ENCODE results near the gene APBA1. TPM values are rescaled to one million over a fixed set of nuclear protein-coding genes. Genes with fewer than 3 reads are reported as not detected.
A peak's percentile ranks its signal among the peaks of the same experiment; 100 is the strongest.
"Not testable (repeated sequence)": the region's sequence is repeated elsewhere in the genome, so short reads cannot be mapped to it uniquely, and the experiment has no call there.

APBA1 gene
- total RNA-seq, 1 donor from 2014 or later = 0.55 TPM

DNA sequence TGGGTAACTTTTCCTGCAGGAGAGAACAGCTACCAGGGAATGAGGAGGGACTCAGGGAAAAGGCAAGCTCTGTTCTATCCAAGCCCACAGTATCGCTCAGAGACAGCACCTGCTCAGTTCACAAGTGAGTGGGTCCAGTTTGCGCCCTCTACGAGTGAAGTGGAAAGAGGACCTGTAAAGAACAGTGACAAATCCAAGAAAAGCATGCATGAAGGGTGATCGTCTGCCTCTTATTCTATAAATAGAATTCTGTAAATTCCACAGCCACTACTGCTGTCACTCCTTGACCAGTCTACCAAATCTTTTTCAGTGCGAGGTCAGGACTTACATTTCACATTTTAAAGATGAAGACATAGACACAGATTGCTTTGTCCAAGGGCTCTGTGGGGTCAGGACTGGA, 229.7 kb downstream of the APBA1 start:
- no peak for DNase-seq (ENCODE audit: low read depth)

DNA sequence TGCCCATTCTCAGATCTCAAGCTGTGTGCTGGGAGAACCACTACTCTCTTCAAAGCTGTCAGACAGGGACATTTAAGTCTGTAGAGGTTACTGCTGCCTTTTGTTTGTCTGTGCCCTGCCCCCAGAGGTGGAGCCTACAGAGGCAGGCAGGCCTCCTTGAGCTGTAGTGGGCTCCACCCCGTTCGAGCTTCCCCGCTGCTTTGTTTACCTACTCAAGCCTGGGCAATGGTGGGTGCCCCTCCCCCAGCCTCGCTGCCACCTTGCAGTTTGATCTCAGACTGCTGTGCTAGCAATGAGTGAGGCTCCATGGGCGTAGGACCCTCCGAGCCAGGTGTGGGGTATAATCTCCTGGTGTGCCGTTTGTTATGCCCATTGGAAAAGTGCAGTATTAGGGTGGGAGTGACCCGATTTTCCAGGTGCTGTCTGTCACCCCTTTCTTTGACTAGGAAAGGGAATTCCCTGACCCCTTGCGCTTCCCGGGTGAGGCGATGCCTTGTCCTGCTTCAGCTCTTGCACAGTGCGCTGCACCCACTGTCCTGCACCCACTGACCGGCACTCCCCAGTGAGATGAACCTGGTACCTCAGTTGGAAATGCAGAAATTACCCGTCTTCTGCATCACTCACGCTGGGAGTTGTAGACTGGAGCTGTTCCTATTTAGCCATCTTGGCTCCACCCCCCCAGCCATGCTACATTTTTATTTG, 231.8 kb downstream of the APBA1 start:
- DNase-seq (ENCODE audit: low read depth) = not testable (repeated sequence)

DNA sequence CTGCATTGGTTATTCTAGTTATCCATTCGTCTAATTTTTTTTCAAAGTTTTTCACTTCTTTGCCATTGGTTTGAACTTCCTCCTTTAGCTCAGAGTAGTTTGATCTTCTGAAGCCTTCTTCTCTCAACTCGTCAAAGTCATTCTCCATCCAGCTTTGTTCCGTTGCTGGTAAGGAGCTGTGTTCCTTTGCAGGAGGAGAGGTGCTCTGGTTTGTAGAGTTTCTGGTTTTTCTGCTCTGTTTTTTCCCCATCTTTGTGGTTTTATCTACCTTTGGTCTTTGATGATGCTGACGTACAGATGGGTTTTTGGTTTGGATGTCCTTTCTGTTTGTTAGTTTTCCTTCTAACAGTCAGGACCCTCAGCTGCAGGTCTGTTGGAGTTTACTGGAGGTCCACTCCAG, 232.5 kb downstream of the APBA1 start:
- not testable (repeated sequence) for DNase-seq (ENCODE audit: low read depth)

DNA sequence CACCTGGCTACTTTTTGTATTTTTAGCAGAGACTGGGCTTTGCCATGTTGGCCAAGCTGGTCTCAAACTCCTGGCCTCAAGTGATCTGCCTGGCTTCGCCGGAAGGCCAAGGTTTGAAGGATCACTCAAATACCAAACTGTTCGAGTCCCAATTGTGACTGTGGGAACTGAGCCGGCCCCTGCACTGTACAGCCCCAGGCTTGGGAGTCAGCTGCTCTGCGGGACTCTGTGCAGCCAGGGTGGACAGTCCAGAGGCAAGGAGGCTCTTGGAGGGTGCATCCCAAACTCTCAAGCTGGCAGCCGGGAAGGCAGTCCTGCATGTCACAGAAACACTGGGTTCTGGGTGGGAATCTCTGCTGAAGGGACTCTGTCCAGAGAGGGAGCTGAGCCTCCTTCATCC, 238.2 kb downstream of the APBA1 start:
- no peak for DNase-seq (ENCODE audit: low read depth)

DNA sequence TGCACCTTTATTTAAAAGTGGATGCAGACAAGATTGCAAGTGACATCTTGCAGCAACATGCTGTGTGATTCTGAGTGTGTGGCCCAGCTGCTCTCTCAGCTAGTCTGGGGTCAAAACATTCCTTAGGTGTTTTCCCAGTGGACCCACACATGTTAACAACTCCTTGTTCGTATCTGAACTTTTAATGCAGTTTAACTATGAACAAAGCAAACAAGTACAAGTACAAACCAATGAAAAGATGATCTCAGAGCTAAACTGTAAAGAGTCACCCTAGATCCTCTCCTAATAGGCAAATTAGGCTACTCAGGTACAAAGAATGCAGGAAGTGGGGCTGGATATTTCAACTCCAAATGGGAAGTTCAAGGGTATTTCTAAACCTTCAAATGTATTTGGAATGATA, 238.8 kb downstream of the APBA1 start:
- DNase-seq (ENCODE audit: low read depth) = peak; percentile 47

DNA sequence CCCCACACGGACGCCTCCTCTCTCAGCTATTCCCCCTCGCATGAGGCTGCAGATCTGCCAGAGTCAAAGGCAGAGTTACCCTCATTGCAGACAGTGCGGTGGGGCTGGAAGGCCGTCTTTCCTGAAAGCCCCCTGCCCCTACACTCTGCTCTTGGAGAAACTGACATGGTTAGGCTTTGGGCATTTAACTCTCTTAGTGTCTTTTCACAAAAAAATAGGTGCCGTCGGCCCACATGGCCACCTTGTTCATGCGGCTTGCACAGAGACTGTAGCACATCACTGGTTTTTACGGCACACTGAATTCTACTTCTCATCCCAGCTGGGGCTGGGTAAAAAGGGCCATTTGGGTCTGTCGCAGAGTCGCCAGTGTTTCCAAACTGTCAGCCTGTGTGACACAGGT, 239.5 kb downstream of the APBA1 start:
- DNase-seq (ENCODE audit: low read depth) = no peak

DNA sequence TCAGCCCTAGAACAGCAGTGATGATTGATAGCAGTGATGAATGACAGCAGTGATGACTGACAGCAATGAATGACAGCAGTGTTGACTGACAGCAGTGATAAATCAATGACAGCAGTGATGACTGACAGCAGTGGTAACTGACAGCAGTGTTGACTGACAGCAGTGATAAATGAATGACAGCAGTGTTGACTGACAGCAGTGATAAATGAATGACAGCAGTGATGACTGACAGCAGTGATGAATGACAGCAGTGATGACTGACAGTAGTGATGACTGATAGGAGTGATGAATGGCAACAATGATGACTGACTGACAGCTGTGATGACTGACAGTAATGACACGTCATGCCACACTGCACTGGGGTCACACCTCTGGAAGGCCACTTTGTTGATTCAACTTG, 240.4 kb downstream of the APBA1 start:
- DNase-seq (ENCODE audit: low read depth) = no peak

DNA sequence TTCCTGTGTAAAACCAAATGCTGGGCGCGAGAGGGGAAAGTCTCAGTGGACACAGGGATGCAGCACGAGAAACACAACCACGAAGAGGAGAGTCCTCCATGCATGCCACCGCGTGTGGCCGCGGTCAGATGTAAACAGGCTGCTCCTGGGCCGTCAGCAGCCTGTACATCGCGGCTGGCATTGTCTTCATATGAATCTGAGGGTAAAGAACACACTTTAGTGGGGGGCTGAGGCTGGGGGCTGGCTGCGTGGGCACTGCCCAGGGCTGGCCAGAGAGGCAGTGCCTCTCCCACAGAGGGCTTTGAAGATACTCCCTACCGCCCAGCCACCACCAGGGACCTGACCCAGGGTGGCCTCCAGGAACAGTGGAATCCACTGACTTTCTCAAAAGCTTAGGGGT, 241.0 kb downstream of the APBA1 start:
- no peak for DNase-seq (ENCODE audit: low read depth)

DNA sequence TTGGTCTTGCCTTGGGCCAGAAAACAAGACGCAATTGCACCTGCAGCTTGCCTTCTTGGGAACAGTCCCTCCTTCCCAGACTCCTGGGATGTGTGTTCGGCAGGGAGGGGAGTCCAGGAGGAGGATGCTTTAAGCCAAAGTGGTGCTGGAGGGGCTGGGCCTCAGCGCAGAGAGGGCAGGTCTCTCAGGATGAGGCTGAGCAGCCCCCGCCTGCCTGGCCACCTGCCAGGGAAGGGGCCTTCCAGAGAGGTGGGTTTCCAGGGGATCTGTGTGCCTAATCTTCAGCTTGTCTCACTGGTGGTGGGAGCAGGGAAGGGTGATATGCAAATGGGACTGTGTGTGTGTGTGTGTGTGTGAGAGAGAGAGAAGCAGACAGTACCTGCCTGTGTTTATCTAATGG, 242.0 kb downstream of the APBA1 start:
- no peak for DNase-seq (ENCODE audit: low read depth)

DNA sequence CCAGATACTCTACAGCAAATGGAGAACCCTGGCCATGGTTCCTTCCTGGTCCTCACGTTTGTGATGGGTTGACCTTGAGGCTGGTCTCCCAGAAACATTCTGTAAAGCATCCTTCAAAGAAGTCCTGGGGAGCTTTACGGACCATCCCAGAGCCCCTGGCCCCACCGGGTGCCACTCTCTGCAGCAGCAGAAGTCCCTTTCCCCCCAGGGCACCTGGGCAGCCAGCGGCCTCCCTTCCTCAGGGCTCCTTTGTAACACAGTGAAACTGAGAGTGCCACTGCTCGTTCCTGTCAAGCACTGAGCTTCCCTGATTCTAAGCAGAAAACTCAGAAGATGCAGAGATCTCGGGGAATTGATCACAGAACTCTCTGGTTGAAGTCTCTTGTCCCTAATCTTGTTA, 242.9 kb downstream of the APBA1 start:
- DNase-seq (ENCODE audit: low read depth) = no peak

DNA sequence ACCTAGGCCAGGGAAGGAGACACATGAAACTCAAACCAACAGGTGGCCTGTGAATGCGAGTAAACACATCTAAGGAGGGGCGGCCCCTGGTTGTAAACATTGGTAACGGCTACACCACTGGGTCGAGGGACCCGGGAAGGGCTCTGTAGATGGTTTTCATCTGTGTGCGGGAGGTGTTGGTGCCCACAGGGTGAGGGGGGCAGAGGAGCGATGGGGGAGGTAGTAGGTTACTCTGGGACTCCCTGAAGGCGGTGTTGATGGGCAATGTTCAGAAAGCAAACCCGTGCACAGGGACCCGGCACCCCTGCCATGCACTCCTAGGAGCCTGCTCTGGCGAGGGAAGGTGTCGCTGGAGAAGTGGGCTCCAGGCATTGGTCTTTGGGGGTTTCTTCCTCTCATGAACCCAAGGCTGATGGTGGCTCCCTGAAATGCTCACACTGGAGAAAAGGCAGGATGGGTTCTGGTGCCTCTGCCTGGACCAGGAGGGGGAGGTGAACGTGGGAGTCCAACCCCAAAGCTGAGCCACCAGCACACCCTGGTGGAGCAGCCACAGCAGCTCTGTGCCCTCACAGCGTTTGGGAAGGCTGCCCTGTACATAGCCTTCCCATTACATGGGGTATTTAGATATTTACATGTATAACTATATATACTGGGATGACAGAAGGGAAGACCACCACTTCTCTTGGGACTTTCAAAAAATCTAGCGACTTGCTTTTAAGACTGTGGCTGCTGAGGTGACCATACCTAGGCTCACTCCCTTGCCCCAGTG, 244.0 kb downstream of the APBA1 start:
- no peak for DNase-seq (ENCODE audit: low read depth)

DNA sequence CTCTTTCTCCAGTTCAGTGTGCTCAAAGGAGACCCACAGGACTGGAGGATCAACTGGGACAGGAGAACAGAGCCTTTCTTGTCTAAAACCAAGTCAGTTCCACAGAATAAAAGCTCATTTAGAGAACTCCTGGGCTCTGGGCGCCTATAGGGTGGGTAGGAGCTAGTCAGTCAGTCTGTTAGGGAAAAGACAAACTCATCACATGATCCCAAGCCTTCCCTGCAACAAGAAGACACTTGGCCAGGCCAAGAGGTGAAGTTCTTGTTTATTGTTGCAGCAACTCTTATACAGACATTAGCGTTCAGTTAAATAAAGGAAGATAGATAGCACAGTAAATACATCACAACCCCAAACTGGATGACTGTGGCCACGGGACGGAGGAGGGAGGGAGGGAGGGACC, 244.9 kb downstream of the APBA1 start:
- no peak for DNase-seq (ENCODE audit: low read depth)

DNA sequence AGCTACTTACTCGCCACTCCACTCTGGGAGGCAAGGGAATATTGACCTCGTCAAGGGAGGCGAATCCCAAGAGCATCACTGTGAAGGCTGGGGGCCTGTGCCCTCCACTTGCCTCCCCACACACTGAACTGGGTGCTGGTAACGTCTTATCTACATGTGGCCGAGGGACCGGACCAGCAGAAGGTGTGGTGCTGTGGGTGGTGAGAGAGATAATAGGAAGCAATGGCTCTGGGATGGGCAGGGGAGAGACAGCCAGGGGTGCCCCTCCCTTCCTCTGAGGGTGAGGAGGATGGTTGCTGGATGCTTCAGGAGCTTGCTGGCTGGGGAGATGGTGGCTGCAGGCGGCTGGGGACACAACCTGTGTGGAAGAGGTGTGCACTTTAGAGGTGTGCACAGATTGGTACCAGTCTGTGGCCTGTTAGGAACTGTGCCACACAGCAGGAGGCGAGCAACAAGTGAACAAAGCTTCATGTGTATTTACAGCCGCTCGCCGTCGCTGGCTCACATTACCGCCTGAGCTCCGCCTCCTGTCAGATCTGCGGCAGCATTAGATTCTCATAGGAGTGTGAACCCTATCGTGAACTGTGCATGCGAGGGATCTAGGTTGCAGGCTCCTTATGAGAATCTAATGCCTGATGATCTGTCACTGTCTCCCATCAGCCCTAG, 246.9 kb downstream of the APBA1 start:
- no peak for DNase-seq (ENCODE audit: low read depth)

DNA sequence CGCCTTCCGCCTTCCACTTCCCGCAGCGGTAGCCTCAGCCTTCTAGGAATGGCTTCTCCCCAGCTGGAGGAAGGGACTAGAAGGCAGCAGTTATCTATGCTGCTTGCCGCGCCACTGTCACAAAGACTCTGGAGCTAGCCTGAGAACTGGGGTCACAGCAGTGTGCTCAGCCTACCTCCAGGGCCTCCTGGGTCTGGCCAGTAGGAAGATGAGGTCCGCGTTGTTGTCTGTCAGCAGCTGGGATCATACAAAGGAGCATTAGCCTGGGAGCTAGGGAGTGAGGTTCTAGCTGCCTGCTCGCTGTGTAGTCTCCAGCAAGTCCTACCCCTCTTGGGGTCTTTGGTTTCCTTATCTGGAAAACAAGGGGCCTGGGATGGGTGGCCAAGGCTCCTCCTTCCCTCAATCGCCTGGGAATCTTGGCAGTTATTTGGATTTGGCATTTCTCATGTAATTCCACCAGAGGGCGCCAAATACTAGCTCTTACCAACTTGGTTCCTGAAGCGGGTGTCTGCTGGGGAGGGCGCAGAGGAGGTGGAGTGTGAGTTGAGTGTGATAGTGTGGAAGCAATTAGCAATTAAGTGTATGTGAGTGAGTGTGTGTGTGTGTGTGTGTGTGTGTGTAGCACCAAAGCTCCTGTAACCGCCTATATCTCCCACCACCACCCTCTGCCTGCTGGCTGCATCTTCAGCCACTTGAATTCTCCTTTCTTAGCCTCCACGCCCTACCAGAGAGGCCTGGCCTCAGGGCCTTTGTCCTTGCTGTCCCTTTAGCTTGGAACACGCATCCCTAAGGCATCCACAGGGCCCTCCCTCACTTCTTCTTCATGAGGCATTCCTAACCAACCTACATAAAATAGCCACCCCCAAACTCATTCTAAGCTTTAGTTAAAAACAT, 250.0 kb downstream of the APBA1 start:
- peak; percentile 38 for DNase-seq (ENCODE audit: low read depth)

DNA sequence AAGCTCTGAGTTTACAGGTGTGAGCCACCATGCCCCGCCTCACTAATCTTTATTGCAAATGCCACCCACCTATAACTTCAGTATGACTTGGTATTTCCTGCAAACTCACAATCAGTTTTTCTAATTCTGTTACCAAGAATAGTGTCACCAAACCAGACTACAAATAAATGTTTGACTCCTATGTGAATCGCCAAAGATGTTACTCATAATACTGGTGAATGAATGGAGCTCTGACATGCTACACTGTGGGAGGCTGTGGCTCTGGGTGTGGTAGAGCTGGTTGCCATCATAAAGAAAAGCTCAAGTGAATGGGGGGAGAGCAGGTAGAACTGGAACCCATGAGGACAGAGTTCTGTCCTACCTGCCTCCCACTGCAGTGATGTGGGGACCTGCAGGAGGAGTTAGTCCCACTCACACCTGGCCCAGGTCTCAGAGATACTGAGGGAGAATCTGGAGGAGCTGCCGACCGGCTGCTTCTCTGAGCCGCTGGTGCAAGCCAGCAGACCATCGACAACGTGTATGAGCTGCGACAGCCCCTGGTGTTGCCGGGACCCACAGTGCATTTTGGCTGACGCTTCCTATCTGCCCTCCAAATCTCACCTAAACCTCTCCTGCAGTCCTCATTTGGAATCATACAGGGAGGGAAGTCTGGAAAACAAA, 251.4 kb downstream of the APBA1 start:
- DNase-seq (ENCODE audit: low read depth) = no peak

DNA sequence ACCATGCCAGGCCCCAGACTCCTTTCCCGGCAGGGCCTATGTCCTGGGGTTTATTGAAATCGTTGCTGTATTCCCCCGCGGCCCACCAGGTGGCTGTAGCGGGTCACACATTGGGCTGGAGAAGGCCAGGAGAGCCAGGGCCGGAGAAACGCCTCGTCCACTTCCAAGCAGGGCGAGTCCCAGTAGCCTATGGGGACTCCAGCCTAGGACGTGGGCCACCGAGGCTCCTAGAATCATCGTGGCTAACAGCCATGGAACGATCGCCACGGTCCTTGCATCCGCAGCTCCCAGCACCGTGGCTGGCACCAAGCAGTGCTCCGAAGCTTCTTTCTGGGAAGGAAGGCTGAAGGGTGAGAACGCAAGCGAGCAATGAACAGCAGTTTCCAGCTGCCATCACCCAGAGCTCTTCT, 259.4 kb downstream of the APBA1 start:
- peak; percentile 44 for DNase-seq (ENCODE audit: low read depth)

DNA sequence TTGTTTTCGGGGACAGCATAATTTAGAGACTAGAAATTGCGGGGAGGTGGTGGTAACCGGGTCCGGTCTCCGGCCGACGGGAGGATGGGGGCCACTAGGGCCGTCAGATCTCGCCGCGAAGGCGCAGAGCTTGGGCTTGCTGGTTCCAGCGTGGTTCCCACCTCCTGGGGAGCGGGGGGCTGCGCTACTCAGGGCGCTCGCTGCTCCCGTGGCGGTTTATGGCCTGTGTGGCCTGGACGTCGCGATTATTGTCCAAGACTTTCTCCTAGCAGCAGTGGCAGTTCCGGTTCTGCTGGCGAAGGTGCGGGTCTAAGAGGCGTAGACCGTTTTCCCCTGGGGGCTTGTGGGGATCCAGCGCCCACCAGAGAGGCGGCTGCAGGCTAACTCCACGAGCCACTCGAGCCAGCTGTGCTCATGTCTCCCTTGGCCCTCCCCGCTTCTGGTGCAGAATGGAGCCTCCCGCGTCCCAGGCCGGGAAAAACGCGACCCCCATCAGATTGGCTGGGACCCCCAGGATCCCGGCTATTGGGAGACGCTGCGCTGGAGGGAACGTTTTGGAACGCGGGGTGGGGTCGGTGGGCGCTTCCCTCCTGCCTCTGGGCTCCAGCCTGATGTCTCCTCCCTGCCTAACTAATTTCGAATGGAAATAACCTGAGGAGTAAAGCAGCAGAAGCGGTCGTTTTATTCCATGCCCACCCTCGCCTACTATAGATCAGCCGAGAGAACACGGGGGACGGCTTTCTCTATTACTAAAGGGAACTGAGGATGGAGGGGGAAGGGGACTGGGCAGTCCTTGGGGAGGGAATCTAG, 260.0 kb downstream of the APBA1 start:
- no peak for DNase-seq (ENCODE audit: low read depth)

DNA sequence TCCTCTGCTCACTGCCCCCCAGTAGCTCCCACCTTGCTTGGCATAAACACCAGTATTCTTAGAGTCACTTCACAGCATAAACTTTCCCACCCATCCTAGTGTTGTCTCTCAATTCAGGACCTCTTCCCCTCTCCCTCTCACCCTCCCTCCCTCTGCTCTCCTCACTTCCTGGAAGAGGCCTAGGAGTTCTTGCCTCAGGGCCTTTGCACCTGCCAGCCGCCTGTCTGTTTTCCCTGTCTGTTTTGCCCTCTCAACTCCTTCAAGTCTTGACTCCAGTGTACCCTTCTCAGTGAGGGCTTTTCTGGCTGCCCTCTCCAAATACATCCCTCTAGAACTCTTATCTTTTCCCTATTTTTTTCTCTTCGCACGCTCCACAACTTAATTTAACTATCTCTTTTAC, 260.9 kb downstream of the APBA1 start:
- no peak for DNase-seq (ENCODE audit: low read depth)

DNA sequence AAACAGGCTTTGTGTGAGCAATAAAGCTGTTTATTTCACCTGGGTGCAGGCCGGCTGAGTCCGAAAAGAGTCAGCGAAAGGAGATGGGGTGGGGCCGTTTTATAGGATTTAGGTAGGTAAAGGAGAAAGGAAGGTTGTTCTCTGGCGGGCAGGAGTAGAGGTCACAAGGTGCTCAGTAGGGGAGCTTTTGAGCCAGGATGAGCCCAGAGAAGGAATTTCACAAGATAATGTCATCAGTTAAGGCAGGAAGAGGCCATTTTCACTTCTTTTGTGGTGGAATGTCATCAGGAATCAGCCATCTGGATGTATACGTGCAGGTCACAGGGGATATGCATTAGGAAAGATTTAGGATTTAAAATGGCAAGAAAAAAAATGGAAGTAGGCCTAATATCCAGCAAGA, 262.2 kb downstream of the APBA1 start:
- not testable (repeated sequence) for DNase-seq (ENCODE audit: low read depth)

DNA sequence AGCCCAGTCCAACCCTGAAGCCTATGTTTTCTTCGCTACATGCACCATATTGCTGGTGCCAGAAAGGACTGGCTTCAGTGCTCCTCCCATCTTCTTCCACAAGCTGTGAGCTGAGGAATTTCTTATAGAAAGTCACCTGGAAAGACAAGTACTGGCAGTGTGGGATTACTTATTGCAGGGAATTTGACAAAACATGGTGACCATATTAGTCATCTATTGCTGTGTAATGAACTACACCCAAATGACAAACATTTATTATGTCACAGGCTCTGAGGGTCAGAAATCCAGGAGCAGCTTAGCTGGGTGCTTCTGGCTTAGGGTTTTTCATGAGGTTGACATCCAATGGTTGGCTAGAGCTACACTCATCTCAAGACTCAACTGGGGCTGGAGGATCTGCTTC, 271.7 kb downstream of the APBA1 start:
- peak; percentile 51 for DNase-seq (ENCODE audit: low read depth)
